Measurements from ENCODE around the gene TENM4. TPM values are rescaled to one million over a fixed set of nuclear protein-coding genes. Genes with fewer than 3 reads are reported as not detected.

The TENM4 gene
- total and polyA plus RNA-seq, 10 of the 15 experiments (the other 5 are each of a cell fraction or from before 2014, with no cell fraction given): 0.03 to 0.12 (median 0.06) TPM; not detected in 7

GRCh38 chr11:79017811-79018210, 423.0 kb downstream of the TENM4 start:
- Histone ChIP-seq H3K9ac (ENCODE audit: control insufficient read depth, insufficient read depth, low read length) (no peak overlapping the region), H3K79me2 (ENCODE audit: control insufficient read depth, insufficient read depth, low read length) (no peaks in the 10 kb centered on the region), H3K27me3 (replicated peaks in 1 of 2; ENCODE audit: control insufficient read depth in 2 of 2, insufficient read depth in 2 of 2, low read length in 1 of 2) (no peaks in the 10 kb centered on the region; a peak in 1 of 4 replicates), H2AFZ (ENCODE audit: control insufficient read depth, low read depth, low read length) (no peak overlapping the region), H3K4me1 (ENCODE audit: control insufficient read depth, insufficient read depth, low read length) (no peaks in the 10 kb centered on the region), H3K36me3 (ENCODE audit: control insufficient read depth in 2 of 2, insufficient read depth in 2 of 2, low read length in 1 of 2) (no peaks in the 10 kb centered on the region), H3K4me2 (ENCODE audit: control insufficient read depth, insufficient read depth) (no peak overlapping the region), H3K27ac (ENCODE audit: control insufficient read depth, insufficient read depth) (no peak overlapping the region), H3K4me3 (no peak overlapping the region), H3K9me3 (replicated peaks; ENCODE audit: control insufficient read depth, insufficient read depth, low read length) (no peaks in the 10 kb centered on the region), H4K20me1 (ENCODE audit: control insufficient read depth, insufficient read depth) (no peaks in the 10 kb centered on the region)
- CTCF ChIA-PET: interaction anchor here (0.8 kb wide), 1 partner anchor 9 kb away, joined by 3 read pairs; no protein-coding TSS in a partner anchor
- SMC1A ChIA-PET (ENCODE audit: uncharacterized antibody, unreplicated experiment): no interaction called here
- no peak for TF ChIP-seq ZNF24 (IDR thresholded peaks at IDR 0.05)
- RAD21 ChIA-PET (ENCODE audit: unreplicated experiment): no interaction called here
- POLR2A ChIA-PET: no interaction called here
- no TSS peak for BruUV-seq (replicated peaks)
- FAIRE-seq: no peak
- DNase-seq (ENCODE audit: low read depth, low spot score): no peak
- intact Hi-C loops (cut with micrococcal nuclease; ENCODE audit: unreplicated experiment) (no loop called here), in situ Hi-C loops (cut with MboI) (no loop called here)
- ATAC-seq: no peak

- ChIA-PET SMC1A (ENCODE audit: uncharacterized antibody, unreplicated experiment) (no interaction called here), RAD21 (ENCODE audit: unreplicated experiment) (no interaction called here), POLR2A (no interaction called here), CTCF (no interaction called here)
- Histone ChIP-seq H3K79me2 (ENCODE audit: control insufficient read depth, insufficient read depth, low read length) (no peaks in the 10 kb centered on the region), H3K9ac (ENCODE audit: control insufficient read depth, insufficient read depth, low read length) (no peak overlapping the region), H3K4me2 (ENCODE audit: control insufficient read depth, insufficient read depth) (no peak overlapping the region), H3K4me3 (no peak overlapping the region), H3K27ac (ENCODE audit: control insufficient read depth, insufficient read depth) (no peak overlapping the region), H3K36me3 (ENCODE audit: control insufficient read depth in 2 of 2, insufficient read depth in 2 of 2, low read length in 1 of 2) (no peaks in the 10 kb centered on the region), H3K9me3 (replicated peaks; ENCODE audit: control insufficient read depth, insufficient read depth, low read length) (no peaks in the 10 kb centered on the region), H4K20me1 (ENCODE audit: control insufficient read depth, insufficient read depth) (no peaks in the 10 kb centered on the region), H3K4me1 (ENCODE audit: control insufficient read depth, insufficient read depth, low read length) (no peaks in the 10 kb centered on the region), H2AFZ (ENCODE audit: control insufficient read depth, low read depth, low read length) (no peak overlapping the region), H3K27me3 (replicated peaks in 1 of 2; ENCODE audit: control insufficient read depth in 2 of 2, insufficient read depth in 2 of 2, low read length in 1 of 2) (no peaks in the 10 kb centered on the region; a peak in 1 of 4 replicates)
- FAIRE-seq: no peak
- in situ Hi-C loops (cut with MboI) (no loop called here), intact Hi-C loops (cut with micrococcal nuclease; ENCODE audit: unreplicated experiment) (no loop called here)
- no peak for DNase-seq (ENCODE audit: low read depth, low spot score)
- BruUV-seq (replicated peaks): no TSS peak
- ATAC-seq: no peak
- TF ChIP-seq PML (IDR thresholded peaks at IDR 0.05; ENCODE audit: low read length) (no peak), BCL11A (IDR thresholded peaks at IDR 0.05; ENCODE audit: low read depth, low read length) (no peak), ZBTB40 (IDR thresholded peaks at IDR 0.05; ENCODE audit: borderline replicate concordance) (no peak), ZBTB4 (CRISPR knock-in tag; IDR thresholded peaks at IDR 0.05) (no peak), NR2C2 (IDR thresholded peaks at IDR 0.05; ENCODE audit: borderline replicate concordance, control insufficient read depth, insufficient read length, low read depth) (no peak), ZSCAN29 (IDR thresholded peaks at IDR 0.05) (no peak), NFIC (IDR thresholded peaks at IDR 0.05; ENCODE audit: low read depth, low read length) (no peak)
- 46% methylated on average over 3 of the region's 3 CpGs for WGBS (ENCODE audit: insufficient coverage, insufficient replicate concordance, low lambda C conversion rate, missing lambda C conversion rate)
Observed at GRCh38 chr11:79013509-79013908, 427.3 kb downstream of the TENM4 start.
